Smooth muscle cell of trachea (primary cell): ENCODE data around the gene GDPD1. TPM values are rescaled to one million over a fixed set of nuclear protein-coding genes. Genes with fewer than 3 reads are reported as not detected.

ENCODE experiments used
- total RNA-seq: library from RNA; depleted of rRNA; stranded (reverse); fragments of >200 nt; gene quantifications from 2 replicates; pipeline ENCODE4 v1.2.1, GENCODE V29; 2014

The GDPD1 gene
- 0.17 and 0.73 TPM in 2 replicates for total RNA-seq

GRCh38 chr17:59220328-59221158 lies at the start of gene GDPD1:
TSS of gene GDPD1 (plus strand) at chr17:59220511. CDS start at chr17:59220610, 99 bp downstream.

Other genes with a start within 250 kb of the GDPD1 start
- gene TRIM37, start 113.6 kb upstream of the GDPD1 start, total RNA-seq: 39.3 and 42.2 TPM in 2 replicates
- gene SKA2, start 65.3 kb upstream of the GDPD1 start, total RNA-seq: 28.0 and 91.6 TPM in 2 replicates
- 2.8 and 20.7 TPM in 2 replicates for gene PRR11, start 64.8 kb upstream of the GDPD1 start, total RNA-seq
- gene SMG8, start 10.5 kb upstream of the GDPD1 start, total RNA-seq: 18.0 and 24.0 TPM in 2 replicates
- gene YPEL2, start 111.1 kb downstream of the GDPD1 start, total RNA-seq: 8.4 and 14.1 TPM in 2 replicates